Osteoblast (primary cell): ENCODE measurements around the gene CCDC80. TPM values are rescaled to one million over a fixed set of nuclear protein-coding genes. Genes with fewer than 3 reads are reported as not detected.
A peak's percentile ranks its signal among the peaks of the same experiment; 100 is the strongest.

ENCODE experiments used
- DNase-seq: peaks from one replicate; pipeline ENCODE4 v3.0.0; 2011; ENCODE audit warnings: low spot score, mixed read lengths; ENCODE audit not compliant: insufficient read length; ENCODE audit errors: missing footprints
- H2AFZ ChIP-seq: 2 replicates; pipeline ENCODE4 v1.6.0; 2011; ENCODE audit warnings: mild to moderate bottlenecking, low read length
- H3K27ac ChIP-seq: 2 replicates; pipeline ENCODE4 v1.5.1; 2011; ENCODE audit warnings: mild to moderate bottlenecking, low read depth, low read length, moderate library complexity
- H3K27me3 ChIP-seq: 2 replicates; pipeline ENCODE4 v1.6.0; 2012; ENCODE audit warnings: mild to moderate bottlenecking, control low read depth, inconsistent platforms, low read length, moderate library complexity; ENCODE audit not compliant: insufficient read depth
- H3K36me3 ChIP-seq: 2 replicates; pipeline ENCODE4 v1.5.1; 2011; ENCODE audit warnings: mild to moderate bottlenecking, low read length, control low read depth, moderate library complexity; ENCODE audit not compliant: insufficient read depth
- H3K4me1 ChIP-seq: 2 replicates; pipeline ENCODE4 v1.5.1; 2011; ENCODE audit warnings: mild to moderate bottlenecking, low read length, control low read depth, moderate library complexity; ENCODE audit not compliant: insufficient read depth
- H3K4me2 ChIP-seq: 2 replicates; pipeline ENCODE4 v1.6.0; 2011; ENCODE audit warnings: mild to moderate bottlenecking, low read length; ENCODE audit not compliant: insufficient read depth
- H3K4me3 ChIP-seq: fragments of 200-600 bp; sonication (generic); 3 replicates; pipeline ENCODE4 v1.5.1; 2012; ENCODE audit warnings: mild to moderate bottlenecking, low read length, inconsistent platforms; ENCODE audit not compliant: insufficient read depth
- H3K79me2 ChIP-seq: 2 replicates; pipeline ENCODE4 v1.6.0; 2012; ENCODE audit warnings: mild to moderate bottlenecking, low read length, control low read depth, inconsistent platforms; ENCODE audit not compliant: insufficient read depth
- H3K9me3 ChIP-seq: 2 replicates; pipeline ENCODE4 v1.5.1; 2011; ENCODE audit warnings: low read depth, low read length, control low read depth
- H4K20me1 ChIP-seq: 2 replicates; pipeline ENCODE4 v1.6.0; 2012; ENCODE audit warnings: mild to moderate bottlenecking, low read length, control low read depth; ENCODE audit not compliant: insufficient read depth
- total RNA-seq: library from RNA; depleted of rRNA; stranded (reverse); fragments of >200 nt; gene quantifications from 2 replicates; pipeline ENCODE4 v1.2.3, GENCODE V29; 2012
- TF ChIP-seq, protein P1 (sequence below): IDR thresholded peaks from 2 replicates; pipeline ENCODE4 v1.5.1; 2011; ENCODE audit warnings: mild to moderate bottlenecking, low read depth, low read length, moderate library complexity; ENCODE audit errors: extremely low read depth

CCDC80 gene
- total RNA-seq, 1 donor: 657 TPM

DNA sequence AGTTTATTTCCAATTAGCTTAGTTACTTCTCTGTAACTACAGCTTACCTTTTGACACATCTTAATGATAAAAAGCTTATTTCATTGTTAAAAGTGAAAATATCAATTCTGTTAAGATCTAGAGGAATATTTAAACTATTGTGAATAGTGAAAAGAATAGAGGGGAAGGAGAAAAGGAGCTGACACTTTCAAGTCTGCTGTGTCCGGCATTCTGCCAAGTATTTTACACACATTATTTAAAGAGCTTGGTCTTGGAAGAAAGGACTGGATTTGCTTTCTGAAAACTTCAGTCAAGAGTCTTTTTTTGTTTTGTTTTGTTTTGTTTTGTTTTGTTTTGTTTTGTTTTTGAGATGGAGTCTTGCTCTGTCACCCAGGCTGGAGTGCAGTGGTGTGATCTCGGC lies 34.8 kb downstream of the CCDC80 start:
- Histone ChIP-seq H3K9me3 (no peaks in the 10 kb centered on the region), H2AFZ (no peak overlapping the region), H3K36me3 (peaks cover 76% of the 10 kb centered on the region), H3K27ac (peak overlapping the region; percentile 97), H3K4me3 (no peak overlapping the region), H3K4me1 (peaks cover 47% of the 10 kb centered on the region), H3K79me2 (no peaks in the 10 kb centered on the region), H4K20me1 (no peaks in the 10 kb centered on the region), H3K4me2 (no peak overlapping the region), H3K27me3 (no peaks in the 10 kb centered on the region)
- DNase-seq: no peak
- TF ChIP-seq, protein P1, sequence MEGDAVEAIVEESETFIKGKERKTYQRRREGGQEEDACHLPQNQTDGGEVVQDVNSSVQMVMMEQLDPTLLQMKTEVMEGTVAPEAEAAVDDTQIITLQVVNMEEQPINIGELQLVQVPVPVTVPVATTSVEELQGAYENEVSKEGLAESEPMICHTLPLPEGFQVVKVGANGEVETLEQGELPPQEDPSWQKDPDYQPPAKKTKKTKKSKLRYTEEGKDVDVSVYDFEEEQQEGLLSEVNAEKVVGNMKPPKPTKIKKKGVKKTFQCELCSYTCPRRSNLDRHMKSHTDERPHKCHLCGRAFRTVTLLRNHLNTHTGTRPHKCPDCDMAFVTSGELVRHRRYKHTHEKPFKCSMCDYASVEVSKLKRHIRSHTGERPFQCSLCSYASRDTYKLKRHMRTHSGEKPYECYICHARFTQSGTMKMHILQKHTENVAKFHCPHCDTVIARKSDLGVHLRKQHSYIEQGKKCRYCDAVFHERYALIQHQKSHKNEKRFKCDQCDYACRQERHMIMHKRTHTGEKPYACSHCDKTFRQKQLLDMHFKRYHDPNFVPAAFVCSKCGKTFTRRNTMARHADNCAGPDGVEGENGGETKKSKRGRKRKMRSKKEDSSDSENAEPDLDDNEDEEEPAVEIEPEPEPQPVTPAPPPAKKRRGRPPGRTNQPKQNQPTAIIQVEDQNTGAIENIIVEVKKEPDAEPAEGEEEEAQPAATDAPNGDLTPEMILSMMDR: no peak

DNA sequence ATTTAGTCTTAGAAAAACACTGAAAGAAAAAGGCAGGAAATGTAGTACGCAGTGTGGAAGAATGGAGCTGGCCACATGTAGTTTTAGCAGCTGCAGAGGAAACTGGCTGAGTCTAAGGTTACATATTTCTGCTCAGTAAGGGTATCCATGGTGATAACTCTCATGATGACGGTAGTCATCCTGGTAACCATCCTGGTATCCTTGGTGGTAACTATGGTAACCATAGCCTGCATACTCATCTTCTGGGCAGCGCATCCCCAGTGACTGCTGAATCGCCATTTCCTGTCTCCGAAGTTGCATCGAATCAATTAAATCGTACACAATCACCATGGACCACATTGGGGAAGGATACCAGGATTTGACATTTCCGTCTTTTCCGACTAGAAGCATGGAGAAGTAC lies 35.7 kb downstream of the CCDC80 start:
- Histone ChIP-seq H3K4me2 (peak overlapping the region; percentile 57), H3K27me3 (no peaks in the 10 kb centered on the region), H2AFZ (no peak overlapping the region), H3K9me3 (no peaks in the 10 kb centered on the region), H3K4me3 (no peak overlapping the region), H3K79me2 (no peaks in the 10 kb centered on the region), H4K20me1 (no peaks in the 10 kb centered on the region), H3K27ac (peak overlapping the region; percentile 97), H3K4me1 (peaks cover 41% of the 10 kb centered on the region), H3K36me3 (peaks cover 83% of the 10 kb centered on the region)
- peak; percentile 92 for DNase-seq
- TF ChIP-seq, protein P1: no peak

DNA sequence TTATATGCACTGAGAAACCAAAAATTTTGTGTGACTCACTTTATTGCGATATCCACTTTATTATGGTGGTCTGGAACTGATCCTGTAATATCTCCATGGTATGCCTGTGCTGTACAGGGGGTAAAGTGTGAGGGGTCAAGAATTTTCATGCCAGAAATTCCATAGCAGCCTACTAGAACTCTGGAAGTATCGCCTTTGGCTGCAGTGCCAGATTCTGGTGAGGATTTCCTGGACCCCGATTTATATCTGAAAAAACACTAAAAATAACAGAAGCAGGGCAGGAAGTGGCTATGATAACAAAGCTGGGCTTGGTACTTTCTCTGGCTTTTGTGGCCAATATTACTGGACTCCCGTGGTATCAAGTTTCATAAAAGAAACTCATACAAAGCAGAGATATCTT lies 36.4 kb downstream of the CCDC80 start:
- H3K4me3 ChIP-seq: no peak overlapping the region
- H3K79me2 ChIP-seq: no peaks in the 10 kb centered on the region
- DNase-seq: no peak
- H3K27ac ChIP-seq: peak overlapping the region; percentile 97
- TF ChIP-seq, protein P1: no peak
- H4K20me1 ChIP-seq: no peaks in the 10 kb centered on the region
- H3K4me2 ChIP-seq: peak overlapping the region; percentile 57
- H3K9me3 ChIP-seq: no peaks in the 10 kb centered on the region
- H3K36me3 ChIP-seq: peaks cover 85% of the 10 kb centered on the region
- H3K27me3 ChIP-seq: no peaks in the 10 kb centered on the region
- no peak overlapping the region for H2AFZ ChIP-seq
- H3K4me1 ChIP-seq: peaks cover 34% of the 10 kb centered on the region

DNA sequence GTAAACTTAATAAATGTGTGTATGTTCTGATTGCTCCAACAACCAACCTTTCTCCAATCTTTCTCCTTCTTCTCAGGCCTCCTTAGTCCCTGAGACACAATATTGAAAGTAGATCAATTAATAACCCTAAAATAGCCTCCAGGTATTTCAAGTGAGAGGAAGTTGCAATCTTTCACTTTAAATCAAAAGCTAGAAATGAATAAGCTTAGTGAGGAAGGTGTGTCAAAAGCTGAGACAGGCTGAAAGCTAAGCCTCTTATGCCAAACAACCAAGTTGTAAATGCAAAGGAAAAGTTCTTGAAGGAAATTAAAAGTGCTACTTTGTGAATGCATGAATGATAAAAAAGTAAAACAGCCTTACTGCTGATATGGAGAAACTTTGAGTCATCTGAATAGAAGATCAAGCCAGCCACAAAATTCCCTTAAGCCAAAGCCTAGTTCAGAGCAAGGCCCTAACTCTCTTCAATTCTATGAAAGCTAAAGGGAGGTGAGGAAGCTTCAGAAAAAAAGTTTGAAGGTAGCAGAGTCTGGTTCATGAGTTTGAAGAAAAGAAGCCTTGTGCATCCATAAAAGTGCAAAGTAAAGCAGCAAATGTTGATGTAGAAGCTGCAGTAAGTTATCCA lies 38.6 kb downstream of the CCDC80 start:
- Histone ChIP-seq H2AFZ (no peak overlapping the region), H4K20me1 (no peaks in the 10 kb centered on the region), H3K4me1 (peaks cover 31% of the 10 kb centered on the region), H3K9me3 (no peaks in the 10 kb centered on the region), H3K4me2 (no peak overlapping the region), H3K4me3 (no peak overlapping the region), H3K36me3 (peaks cover 77% of the 10 kb centered on the region), H3K27me3 (no peaks in the 10 kb centered on the region), H3K79me2 (no peaks in the 10 kb centered on the region), H3K27ac (no peak overlapping the region)
- TF ChIP-seq, protein P1: no peak
- DNase-seq: no peak
